KBM-7 (cell line): ENCODE results near the gene SUSD3.

Experiments used
- DNase-seq: peaks from one replicate; pipeline ENCODE4 v3.0.0-alpha.2; 2015
- in situ Hi-C: fragments of 300-500 bp; cut with MboI; formaldehyde crosslinking; loops from 2 replicates; pipeline ENCODE4 v1.14.3; 2020; ENCODE audit warnings: low sequenced_read_pairs, low pct_unique_long_range_greater_than_20kb, mixed read lengths

SUSD3 gene

DNA sequence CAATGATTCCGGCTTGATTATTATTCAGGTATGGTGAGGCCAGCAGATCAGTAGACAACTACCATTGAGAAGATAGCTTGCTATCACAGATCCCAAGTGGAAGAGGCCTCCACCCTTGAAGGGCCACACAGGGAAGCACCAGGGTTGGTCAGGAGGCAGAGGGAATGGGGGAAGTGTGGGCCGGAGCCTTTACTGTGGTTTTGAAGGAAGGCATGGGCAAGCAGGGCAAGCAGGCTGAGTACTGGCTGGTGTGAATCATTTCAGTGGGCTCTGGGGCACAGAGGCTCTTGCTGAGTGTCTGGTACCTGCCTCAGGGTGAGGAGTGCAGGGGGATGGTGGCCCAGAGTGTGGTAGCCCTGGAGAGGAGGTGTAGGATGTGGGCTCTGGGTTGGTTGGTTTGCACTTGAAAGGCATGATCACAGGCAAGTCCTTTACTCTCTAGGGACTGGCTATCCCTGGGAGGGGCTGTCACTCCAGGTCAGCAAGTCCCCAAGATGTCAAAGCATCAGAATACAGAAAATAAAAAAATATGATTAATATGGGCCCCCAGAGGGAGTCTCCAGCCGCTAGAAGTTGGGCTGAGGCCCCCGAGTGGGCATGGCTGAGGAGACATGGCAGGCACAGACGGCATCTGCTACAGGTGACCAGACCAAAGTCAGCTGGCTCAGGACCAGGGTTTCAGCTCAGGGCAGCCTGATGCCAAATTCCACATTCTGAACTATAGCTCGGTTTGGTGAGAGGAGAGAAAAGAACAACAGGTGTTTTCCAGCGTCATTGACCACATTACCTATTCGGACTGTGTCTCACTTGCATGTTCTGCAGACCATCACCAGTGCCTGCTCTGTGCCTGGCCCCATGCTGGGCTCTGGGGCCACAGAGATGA lies 9.7 kb upstream of the SUSD3 start:
- in situ Hi-C loops: no loop called here
- no peak for DNase-seq

GRCh38 chr9:93049491-93049890 lies 9.0 kb upstream of the SUSD3 start:
- no peak for DNase-seq
- in situ Hi-C loops: no loop called here

GRCh38 chr9:93050231-93050630 lies 8.3 kb upstream of the SUSD3 start:
- in situ Hi-C loops: no loop called here
- no peak for DNase-seq

- no peak for DNase-seq
- in situ Hi-C loops: no loop called here
Observed at GRCh38 chr9:93051680-93052089, 6.8 kb upstream of the SUSD3 start.

GRCh38 chr9:93052791-93053540 lies 5.5 kb upstream of the SUSD3 start:
- no peak for DNase-seq
- in situ Hi-C loops: no loop called here

- in situ Hi-C loops: no loop called here
- DNase-seq: no peak
Observed at GRCh38 chr9:93053781-93054331, 4.6 kb upstream of the SUSD3 start.

- DNase-seq: no peak
- in situ Hi-C loops: no loop called here
Observed at GRCh38 chr9:93054758-93055704, 3.5 kb upstream of the SUSD3 start.

DNA sequence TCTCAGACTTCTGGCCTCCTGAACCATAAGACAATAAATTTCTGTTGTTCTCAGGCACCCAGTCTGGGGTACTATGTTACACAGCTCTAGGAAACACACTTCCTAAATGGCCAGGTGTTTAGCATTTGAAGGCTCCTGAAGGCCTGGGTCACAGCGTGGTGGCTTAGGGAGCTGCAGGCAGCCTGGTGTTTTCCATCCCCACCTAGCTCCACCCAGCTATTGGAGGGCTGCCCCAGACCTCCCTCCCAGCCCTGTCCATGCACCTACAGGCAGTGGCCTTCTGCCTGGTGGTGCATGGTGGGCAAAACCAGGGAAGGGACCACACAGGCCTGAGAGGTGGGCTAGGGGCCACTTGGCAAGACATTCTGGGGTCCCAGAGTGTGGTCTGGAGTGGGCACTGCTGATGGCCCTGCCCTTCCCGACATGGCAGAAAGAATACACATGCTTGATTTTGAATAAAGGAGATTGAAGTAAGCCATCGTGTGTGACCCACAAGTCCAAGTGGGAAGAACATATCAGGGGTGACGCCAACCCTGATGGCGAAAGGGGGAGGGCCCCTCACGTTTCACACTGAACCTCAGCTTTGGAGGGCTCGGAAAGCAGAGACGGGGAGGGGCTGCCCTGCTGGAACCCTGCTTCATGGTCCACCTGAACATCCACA lies 1.3 kb upstream of the SUSD3 start:
- no peak for DNase-seq
- in situ Hi-C loops: no loop called here

DNA sequence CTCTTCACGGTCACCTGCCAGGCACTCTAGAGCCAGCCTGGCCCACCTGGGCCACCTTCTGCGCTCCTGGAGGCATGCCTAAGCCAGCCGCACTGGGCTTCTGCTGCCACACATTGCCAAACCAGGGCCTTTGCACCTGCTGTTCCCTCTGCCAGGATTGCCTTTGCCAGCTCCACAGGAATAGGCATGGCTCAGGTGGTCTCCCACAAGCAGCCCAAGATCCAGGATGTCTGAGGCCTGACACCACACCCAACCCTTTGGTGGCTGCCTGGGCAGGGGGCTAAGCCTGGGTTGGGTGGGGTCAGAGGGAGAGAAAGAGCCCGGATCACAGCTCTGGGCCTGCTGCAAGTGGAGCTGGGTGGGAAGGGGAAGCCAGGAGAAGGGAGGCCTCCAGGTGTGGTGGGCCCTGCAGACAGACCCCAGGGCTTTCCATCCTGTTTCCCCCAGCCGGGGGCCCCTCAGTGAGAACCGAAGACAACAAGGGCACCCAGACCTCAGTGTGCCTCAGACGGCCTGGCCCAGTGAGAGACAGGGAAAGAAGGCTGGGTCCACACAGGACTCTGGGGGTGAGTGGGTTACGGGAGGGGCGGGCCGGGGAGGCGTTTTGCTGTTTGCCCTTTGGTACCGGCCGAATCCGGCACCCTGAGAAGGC lies 672 bp upstream of the SUSD3 start:
- DNase-seq: no peak
- in situ Hi-C loops: no loop called here

GRCh38 chr9:93059011-93059714 lies 662 bp downstream of the SUSD3 start:
- peak; percentile 62 for DNase-seq
- in situ Hi-C loops: no loop called here

DNA sequence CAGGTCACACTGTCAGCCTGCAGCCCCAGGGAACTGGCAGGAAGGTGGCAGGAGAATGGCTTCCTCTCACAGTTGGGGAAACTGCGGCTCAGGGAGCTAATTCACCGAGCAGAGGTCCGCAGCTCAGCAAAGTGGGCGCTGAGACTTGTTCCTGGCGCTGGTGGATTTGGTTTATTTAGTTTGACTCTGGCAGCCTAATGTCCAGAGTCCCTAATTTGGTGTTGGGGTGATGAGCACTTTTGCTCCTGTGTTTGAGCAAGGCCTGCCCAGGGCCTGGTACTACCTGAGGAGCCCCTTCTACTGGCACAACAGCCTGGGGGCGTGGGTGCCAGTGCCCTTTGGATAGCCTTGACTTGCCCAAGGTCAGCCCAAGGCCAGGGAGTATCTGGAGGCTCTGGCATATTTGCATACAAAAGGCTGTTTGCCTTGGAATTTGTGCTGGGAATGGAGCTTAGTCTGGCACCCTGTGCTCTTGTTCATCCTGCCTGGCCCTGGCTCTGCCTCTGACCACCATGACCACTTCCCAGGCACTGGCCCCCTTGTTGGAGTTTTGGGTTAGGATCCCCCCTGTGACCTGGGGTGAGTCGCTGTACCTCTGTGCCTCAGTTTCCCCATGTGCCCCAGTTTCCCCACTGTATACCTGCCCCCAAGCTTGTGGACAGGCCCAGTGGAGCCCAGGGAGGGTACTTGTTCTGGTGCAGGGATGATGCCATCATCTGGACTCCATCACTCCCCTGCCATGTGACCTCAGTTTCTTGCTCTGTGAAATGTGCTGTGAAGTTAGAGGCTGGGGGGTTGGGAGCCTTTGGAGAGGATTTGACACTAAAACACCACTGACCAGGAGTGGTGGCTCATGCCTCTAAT lies 1.4 kb downstream of the SUSD3 start:
- no peak for DNase-seq
- in situ Hi-C loops: no loop called here

DNA sequence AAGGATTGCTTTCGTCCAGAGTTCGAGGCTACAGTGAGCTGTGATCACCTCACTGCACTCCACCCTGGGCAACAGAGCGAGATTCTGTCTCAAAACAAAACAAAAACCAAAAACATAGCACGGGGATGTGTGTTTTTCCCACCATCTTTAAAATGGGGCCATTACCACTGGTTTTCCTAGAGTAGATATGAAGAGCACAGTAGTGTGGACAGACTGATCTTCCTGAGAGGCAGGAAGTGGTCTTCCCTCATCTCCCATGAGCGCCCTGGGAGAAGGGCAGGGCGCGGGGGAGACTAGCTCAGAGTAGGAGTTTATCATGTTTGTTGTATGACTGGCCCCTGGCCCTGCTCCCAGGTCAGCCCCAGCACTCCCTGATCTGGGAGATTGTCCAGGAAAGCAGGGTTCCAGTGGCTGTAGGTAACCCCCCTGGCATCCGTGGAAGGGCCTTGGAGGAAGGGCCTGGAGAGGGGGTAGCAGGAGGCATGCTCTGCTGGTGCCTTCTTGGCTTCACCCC lies 2.3 kb downstream of the SUSD3 start:
- DNase-seq: no peak
- in situ Hi-C loops: no loop called here

GRCh38 chr9:93061260-93061751 lies 2.8 kb downstream of the SUSD3 start:
- no peak for DNase-seq
- in situ Hi-C loops: no loop called here

GRCh38 chr9:93061791-93062763 lies 3.6 kb downstream of the SUSD3 start:
- DNase-seq: no peak
- in situ Hi-C loops: no loop called here

- DNase-seq: peak; percentile 96
- in situ Hi-C loops: no loop called here
Observed at GRCh38 chr9:93064392-93065134, 6.1 kb downstream of the SUSD3 start.
